Liver (tissue), 3 donors: ENCODE data around the gene SLC8A3.

Source experiments
- NR2F2 ChIP-seq: IDR thresholded peaks from 2 replicates; pipeline ENCODE4 v1.6.1; 2016; ENCODE audit warnings: antibody characterized with exemption
- TF ChIP-seq, protein P1 (sequence below): IDR thresholded peaks from 2 replicates; pipeline ENCODE4 v1.6.1; 2016; ENCODE audit warnings: antibody characterized with exemption
- TF ChIP-seq, protein P2 (sequence below): fragments of 150-350 bp; IDR thresholded peaks from 2 replicates; pipeline ENCODE4 v1.5.1; 2017; ENCODE audit warnings: improper control_type of control experiment, low read depth, low read length; ENCODE audit not compliant: missing input control
- donor health status: healthy.
- donor health status: healthy.

- TF ChIP-seq, protein P1, sequence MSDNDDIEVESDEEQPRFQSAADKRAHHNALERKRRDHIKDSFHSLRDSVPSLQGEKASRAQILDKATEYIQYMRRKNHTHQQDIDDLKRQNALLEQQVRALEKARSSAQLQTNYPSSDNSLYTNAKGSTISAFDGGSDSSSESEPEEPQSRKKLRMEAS = no peak
- TF ChIP-seq, protein P2, sequence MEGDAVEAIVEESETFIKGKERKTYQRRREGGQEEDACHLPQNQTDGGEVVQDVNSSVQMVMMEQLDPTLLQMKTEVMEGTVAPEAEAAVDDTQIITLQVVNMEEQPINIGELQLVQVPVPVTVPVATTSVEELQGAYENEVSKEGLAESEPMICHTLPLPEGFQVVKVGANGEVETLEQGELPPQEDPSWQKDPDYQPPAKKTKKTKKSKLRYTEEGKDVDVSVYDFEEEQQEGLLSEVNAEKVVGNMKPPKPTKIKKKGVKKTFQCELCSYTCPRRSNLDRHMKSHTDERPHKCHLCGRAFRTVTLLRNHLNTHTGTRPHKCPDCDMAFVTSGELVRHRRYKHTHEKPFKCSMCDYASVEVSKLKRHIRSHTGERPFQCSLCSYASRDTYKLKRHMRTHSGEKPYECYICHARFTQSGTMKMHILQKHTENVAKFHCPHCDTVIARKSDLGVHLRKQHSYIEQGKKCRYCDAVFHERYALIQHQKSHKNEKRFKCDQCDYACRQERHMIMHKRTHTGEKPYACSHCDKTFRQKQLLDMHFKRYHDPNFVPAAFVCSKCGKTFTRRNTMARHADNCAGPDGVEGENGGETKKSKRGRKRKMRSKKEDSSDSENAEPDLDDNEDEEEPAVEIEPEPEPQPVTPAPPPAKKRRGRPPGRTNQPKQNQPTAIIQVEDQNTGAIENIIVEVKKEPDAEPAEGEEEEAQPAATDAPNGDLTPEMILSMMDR = no peak
- no peak for TF ChIP-seq NR2F2
These were observed 111.7 kb downstream of the SLC8A3 start for GRCh38 chr14:70077005-70077404.
